A204.1 (cell line): ENCODE data around the gene ZNF518A.
"Not testable (repeated sequence)": the region's sequence is repeated elsewhere in the genome, so short reads cannot be mapped to it uniquely, and the experiment has no call there.

Experiments used
- FAIRE-seq: peaks from 2 replicates; lab custom pipeline; 2012; peaks lifted over from hg19 to GRCh38; lab: Jason Lieb, UNC

Gene ZNF518A

DNA sequence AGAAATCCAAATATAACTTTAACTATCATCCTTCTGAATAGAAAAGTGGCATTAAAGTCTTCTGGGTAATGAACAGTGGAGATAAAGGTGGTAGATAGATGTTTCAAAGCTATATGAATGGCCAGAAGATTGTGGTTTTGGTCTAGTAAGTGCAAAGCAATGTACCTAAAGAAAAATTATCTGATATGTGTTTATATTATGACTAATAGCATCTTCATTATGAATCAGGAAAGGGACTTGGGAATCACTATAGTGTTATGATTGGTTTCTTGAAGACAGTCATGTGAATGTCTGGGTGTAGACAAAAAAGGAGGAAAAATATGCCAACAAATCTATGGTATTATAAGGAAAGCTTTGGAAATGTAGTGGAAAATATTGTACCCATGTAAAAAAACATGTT is 3.0 kb downstream of the ZNF518A start:
- FAIRE-seq: no peak

GRCh38 chr10:96136810-96137209 is 6.7 kb downstream of the ZNF518A start:
- no peak for FAIRE-seq

DNA sequence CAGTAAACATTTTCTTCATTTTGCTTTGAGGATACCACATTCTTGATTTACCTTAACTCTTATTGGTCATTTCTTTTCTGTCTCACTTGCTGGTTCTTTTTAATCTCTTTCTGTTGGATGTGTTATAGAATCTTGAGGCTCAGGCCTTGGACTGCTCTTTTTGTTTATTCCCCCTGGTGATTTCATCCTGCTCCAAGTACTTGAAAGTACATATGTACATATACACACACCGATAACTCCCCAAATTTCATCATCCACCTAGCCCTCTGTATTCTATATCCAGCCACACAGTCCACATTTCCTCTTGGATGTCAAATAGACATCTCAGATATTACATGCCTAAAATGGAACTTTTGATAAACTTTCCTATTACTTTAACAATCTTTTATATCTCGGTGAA is 7.5 kb downstream of the ZNF518A start:
- no peak for FAIRE-seq

- FAIRE-seq: no peak
These were observed 8.0 kb downstream of the ZNF518A start for GRCh38 chr10:96138102-96138501.

- FAIRE-seq: no peak
These were observed 22.3 kb downstream of the ZNF518A start for GRCh38 chr10:96152437-96152836.

GRCh38 chr10:96153070-96153469 is 23.0 kb downstream of the ZNF518A start:
- FAIRE-seq: no peak

- FAIRE-seq: no peak
These were observed 35.6 kb downstream of the ZNF518A start for GRCh38 chr10:96165726-96166125.

DNA sequence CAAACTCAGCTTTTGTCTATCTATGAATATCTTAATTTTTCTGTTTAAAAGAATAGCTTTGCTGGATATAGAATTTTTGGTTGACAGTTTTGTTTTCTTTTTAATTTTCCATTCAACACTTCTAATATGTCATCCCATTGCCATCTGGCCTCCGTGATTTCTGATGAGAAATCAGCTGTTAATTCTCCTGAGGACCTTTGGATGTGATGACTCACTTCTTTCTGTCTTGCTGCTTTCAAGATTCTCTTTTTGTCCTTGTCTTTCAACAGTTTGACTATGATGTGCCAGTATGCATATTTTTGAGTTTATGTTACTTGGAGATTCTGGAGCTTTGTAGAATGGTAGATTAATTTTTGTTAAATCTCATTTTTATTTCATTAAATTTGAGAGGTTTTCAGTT is 38.4 kb downstream of the ZNF518A start:
- FAIRE-seq: no peak

DNA sequence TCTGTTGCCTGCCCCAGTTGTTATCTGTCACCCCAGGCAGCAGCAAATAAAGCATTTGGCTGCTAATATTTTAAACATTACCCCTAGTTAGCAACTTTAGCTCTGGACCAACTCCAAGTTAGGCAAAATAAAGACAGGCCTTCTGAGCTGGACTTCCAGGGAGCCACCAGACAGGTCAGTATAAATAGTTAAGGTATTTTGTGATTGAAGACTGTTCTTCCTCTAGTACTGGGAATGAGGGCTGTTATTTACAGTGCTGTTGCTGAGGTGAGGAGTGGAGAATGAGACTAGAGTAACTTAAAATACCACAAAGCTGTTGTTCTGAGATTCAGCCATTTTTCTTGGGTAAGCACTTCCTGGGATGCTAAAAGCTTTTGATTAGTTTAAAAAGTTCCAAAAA is 40.1 kb downstream of the ZNF518A start:
- no peak for FAIRE-seq

DNA sequence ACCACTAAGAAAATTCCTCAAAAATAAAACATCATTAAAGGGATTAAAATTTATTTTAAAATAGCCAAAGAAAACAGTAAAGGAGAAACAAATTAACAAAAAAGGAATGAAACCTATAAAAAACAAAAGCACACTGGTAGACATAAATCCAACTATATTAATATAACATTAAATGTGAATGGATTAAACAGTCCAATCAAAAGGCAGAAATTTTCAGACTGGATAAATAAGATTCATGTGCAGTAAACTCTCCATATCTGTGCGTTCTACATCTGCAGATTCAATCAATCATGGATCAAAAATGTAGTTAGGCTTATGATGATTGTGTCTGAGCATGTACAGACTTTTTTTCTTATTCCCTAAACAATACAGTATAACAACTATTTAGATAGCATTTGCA is 42.6 kb downstream of the ZNF518A start:
- FAIRE-seq: no peak

DNA sequence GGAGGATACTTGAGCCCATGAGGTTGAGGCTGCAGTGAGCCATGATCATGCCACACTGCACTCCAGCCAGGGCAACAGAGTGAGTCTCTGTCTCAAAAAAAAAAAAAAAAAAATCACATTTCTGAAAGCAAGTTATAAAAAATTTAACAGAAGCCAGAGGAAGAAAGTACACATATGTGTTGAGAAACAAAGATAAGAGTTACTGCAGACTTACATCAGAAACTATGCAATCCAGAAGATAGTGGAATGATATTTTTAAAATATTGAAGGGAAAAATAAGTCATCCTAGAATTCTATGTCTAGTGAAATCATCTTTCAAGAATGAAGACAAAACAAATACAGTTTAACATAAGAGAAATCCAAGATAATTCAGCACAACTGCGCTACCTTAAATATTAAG is 46.9 kb downstream of the ZNF518A start:
- FAIRE-seq: no peak

- FAIRE-seq: no peak
These were observed 58.3 kb downstream of the ZNF518A start for GRCh38 chr10:96188421-96188820.

DNA sequence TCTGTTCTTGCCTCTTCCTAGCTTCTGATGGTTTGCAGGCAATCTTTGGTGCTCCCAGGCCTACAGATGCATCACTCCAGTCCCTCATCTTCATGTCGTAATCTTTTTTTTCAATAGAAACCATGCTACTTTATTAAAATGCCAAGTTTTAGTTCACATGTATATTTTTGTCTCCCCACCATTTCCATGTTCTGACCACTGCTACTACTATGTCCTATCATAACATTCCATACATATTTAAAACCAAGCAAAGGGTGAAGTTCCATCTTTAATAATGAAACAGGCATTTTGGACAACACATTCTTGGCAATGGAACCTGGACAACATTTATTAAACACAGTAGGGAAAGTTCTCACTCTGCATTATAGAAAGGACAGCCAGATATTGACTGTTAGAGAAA is 58.8 kb downstream of the ZNF518A start:
- no peak for FAIRE-seq

DNA sequence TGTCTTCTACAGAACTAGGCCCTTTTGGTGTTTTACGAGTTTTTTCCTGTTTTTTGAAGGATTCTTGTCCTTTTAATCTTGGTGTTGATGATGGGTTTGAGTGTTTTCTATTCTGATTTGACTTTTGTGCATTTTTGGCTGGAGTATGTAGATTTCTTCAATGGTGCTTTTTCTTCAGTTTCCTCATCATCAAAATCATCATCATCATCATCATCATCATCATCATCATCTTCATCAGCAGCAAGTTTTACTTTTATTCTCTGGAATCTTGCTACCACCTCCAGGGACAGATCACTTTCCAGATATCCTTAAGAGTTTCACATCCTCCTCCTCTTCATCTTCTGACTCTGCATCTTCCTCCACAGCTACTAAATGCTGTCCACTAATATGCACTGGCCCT is 59.4 kb downstream of the ZNF518A start:
- FAIRE-seq: not testable (repeated sequence)

DNA sequence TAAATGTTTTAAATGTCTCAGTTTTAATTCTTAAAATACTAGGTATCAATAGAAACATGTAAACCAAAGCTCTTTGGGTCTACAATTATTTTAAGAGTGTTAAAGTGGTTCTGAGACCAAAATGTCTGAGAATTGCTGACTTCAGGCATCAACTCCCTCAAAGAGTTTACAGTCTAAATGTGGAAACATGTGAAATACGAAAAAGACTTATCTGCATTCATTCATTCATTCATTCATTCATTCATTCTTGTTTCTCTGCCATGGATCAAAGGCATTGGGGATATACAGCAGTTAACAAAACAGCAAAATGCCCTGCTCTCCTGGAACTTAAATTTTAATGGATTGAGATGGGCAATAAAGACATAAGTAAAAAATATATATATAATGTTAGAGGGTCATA is 71.4 kb downstream of the ZNF518A start:
- FAIRE-seq: no peak

- FAIRE-seq: no peak
These were observed 75.5 kb downstream of the ZNF518A start for GRCh38 chr10:96205580-96205979.

- FAIRE-seq: no peak
These were observed 78.2 kb downstream of the ZNF518A start for GRCh38 chr10:96208271-96208670.

DNA sequence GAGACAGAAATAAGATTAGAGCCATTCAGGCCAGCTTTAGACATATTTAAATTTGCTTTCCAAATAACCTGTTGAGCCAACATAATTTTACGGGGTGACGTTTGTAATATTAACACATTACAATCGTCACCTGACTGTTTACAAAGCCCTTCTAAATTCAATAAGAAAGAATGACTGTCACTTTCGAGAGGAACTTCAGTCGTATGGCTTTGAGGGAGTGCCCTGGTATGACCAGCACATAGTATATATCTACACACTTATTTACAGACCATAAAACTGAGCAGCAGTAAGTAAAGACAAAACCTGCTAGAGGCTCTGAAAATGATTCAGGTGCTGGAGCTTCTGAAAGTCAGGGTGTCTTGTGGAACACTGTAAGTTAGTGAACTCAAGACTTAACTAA is 78.8 kb downstream of the ZNF518A start:
- FAIRE-seq: no peak

GRCh38 chr10:96211764-96212163 is 81.7 kb downstream of the ZNF518A start:
- FAIRE-seq: no peak

GRCh38 chr10:96212911-96213310 is 82.8 kb downstream of the ZNF518A start:
- FAIRE-seq: no peak
